Liver (tissue), 3 donors: Measurements from ENCODE around the gene TNK2.
"Not testable (repeated sequence)": the region's sequence is repeated elsewhere in the genome, so short reads cannot be mapped to it uniquely, and the experiment has no call there.

Source experiments
- ATF3 ChIP-seq: IDR thresholded peaks from 2 replicates; pipeline ENCODE4 v1.6.1; 2016; ENCODE audit warnings: antibody characterized with exemption
- GABPA ChIP-seq, 2 donors: IDR thresholded peaks in 1 of 2; conservative IDR thresholded peaks in 1 of 2; 2 replicates each; pipeline ENCODE4 v1.6.1; 2016; ENCODE audit warnings: antibody characterized with exemption in 2 of 2, mild to moderate bottlenecking in 1 of 2, moderate library complexity in 1 of 2
- JUND ChIP-seq, 2 donors: IDR thresholded peaks; 2 replicates each; pipeline ENCODE4 v1.6.1; 2016; ENCODE audit warnings: antibody characterized with exemption in 2 of 2
- NR2F2 ChIP-seq: IDR thresholded peaks from 2 replicates; pipeline ENCODE4 v1.6.1; 2016; ENCODE audit warnings: antibody characterized with exemption
- RAD21 ChIP-seq, 2 donors: IDR thresholded peaks; 2 replicates each; pipeline ENCODE4 v1.6.1; 2016; ENCODE audit warnings: antibody characterized with exemption in 2 of 2, mild to moderate bottlenecking in 2 of 2
- RXRA ChIP-seq, 2 donors: IDR thresholded peaks; 2 replicates each; pipeline ENCODE4 v1.6.1; 2017 to 2018; ENCODE audit warnings: antibody characterized with exemption in 2 of 2, mild to moderate bottlenecking in 1 of 2
- SP1 ChIP-seq: IDR thresholded peaks from 2 replicates; pipeline ENCODE4 v1.6.1; 2018; ENCODE audit warnings: antibody characterized with exemption, mild to moderate bottlenecking
- TAF1 ChIP-seq: conservative IDR thresholded peaks from 2 replicates; pipeline ENCODE4 v1.6.1; 2016; ENCODE audit warnings: antibody characterized with exemption, mild to moderate bottlenecking
- YY1 ChIP-seq: IDR thresholded peaks from 2 replicates; pipeline ENCODE4 v1.6.1; 2016; ENCODE audit warnings: antibody characterized with exemption, mild to moderate bottlenecking
- TF ChIP-seq, protein P1 (sequence below): IDR thresholded peaks from 2 replicates; pipeline ENCODE4 v1.6.1; 2016; ENCODE audit warnings: antibody characterized with exemption
- TF ChIP-seq, protein P2 (sequence below): fragments of 150-350 bp; IDR thresholded peaks from 2 replicates; pipeline ENCODE4 v1.5.1; 2017; ENCODE audit warnings: improper control_type of control experiment, low read depth, low read length; ENCODE audit not compliant: missing input control
- TF ChIP-seq, protein P3 (sequence below): IDR thresholded peaks from 2 replicates; pipeline ENCODE4 v1.6.1; 2016; ENCODE audit warnings: antibody characterized with exemption, mild to moderate bottlenecking
- donor health status: healthy.
- donor health status: healthy.

- TF ChIP-seq, protein P1, sequence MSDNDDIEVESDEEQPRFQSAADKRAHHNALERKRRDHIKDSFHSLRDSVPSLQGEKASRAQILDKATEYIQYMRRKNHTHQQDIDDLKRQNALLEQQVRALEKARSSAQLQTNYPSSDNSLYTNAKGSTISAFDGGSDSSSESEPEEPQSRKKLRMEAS = not testable (repeated sequence)
- TF ChIP-seq, protein P2, sequence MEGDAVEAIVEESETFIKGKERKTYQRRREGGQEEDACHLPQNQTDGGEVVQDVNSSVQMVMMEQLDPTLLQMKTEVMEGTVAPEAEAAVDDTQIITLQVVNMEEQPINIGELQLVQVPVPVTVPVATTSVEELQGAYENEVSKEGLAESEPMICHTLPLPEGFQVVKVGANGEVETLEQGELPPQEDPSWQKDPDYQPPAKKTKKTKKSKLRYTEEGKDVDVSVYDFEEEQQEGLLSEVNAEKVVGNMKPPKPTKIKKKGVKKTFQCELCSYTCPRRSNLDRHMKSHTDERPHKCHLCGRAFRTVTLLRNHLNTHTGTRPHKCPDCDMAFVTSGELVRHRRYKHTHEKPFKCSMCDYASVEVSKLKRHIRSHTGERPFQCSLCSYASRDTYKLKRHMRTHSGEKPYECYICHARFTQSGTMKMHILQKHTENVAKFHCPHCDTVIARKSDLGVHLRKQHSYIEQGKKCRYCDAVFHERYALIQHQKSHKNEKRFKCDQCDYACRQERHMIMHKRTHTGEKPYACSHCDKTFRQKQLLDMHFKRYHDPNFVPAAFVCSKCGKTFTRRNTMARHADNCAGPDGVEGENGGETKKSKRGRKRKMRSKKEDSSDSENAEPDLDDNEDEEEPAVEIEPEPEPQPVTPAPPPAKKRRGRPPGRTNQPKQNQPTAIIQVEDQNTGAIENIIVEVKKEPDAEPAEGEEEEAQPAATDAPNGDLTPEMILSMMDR = not testable (repeated sequence)
- TF ChIP-seq, protein P3, sequence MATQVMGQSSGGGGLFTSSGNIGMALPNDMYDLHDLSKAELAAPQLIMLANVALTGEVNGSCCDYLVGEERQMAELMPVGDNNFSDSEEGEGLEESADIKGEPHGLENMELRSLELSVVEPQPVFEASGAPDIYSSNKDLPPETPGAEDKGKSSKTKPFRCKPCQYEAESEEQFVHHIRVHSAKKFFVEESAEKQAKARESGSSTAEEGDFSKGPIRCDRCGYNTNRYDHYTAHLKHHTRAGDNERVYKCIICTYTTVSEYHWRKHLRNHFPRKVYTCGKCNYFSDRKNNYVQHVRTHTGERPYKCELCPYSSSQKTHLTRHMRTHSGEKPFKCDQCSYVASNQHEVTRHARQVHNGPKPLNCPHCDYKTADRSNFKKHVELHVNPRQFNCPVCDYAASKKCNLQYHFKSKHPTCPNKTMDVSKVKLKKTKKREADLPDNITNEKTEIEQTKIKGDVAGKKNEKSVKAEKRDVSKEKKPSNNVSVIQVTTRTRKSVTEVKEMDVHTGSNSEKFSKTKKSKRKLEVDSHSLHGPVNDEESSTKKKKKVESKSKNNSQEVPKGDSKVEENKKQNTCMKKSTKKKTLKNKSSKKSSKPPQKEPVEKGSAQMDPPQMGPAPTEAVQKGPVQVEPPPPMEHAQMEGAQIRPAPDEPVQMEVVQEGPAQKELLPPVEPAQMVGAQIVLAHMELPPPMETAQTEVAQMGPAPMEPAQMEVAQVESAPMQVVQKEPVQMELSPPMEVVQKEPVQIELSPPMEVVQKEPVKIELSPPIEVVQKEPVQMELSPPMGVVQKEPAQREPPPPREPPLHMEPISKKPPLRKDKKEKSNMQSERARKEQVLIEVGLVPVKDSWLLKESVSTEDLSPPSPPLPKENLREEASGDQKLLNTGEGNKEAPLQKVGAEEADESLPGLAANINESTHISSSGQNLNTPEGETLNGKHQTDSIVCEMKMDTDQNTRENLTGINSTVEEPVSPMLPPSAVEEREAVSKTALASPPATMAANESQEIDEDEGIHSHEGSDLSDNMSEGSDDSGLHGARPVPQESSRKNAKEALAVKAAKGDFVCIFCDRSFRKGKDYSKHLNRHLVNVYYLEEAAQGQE = not testable (repeated sequence)
- TF ChIP-seq TAF1; RXRA (IDR thresholded peaks at IDR 0.05); JUND (IDR thresholded peaks at IDR 0.05); GABPA (IDR thresholded peaks at IDR 0.05 in 1 of 2, conservative IDR thresholded peaks at IDR 0.05 in 1 of 2); SP1; NR2F2; ATF3; RAD21 (IDR thresholded peaks at IDR 0.05); YY1: not testable (repeated sequence)
Observed at GRCh38 chr3:195941265-195941815, 33.0 kb upstream of the TNK2 start.
